ENCODE results near the gene TBX1. TPM values are rescaled to one million over a fixed set of nuclear protein-coding genes. Genes with fewer than 3 reads are reported as not detected.

TBX1 gene
- total and polyA plus RNA-seq, 10 of the 15 experiments (the other 5 are each of a cell fraction or from before 2014, with no cell fraction given), result not detected

DNA sequence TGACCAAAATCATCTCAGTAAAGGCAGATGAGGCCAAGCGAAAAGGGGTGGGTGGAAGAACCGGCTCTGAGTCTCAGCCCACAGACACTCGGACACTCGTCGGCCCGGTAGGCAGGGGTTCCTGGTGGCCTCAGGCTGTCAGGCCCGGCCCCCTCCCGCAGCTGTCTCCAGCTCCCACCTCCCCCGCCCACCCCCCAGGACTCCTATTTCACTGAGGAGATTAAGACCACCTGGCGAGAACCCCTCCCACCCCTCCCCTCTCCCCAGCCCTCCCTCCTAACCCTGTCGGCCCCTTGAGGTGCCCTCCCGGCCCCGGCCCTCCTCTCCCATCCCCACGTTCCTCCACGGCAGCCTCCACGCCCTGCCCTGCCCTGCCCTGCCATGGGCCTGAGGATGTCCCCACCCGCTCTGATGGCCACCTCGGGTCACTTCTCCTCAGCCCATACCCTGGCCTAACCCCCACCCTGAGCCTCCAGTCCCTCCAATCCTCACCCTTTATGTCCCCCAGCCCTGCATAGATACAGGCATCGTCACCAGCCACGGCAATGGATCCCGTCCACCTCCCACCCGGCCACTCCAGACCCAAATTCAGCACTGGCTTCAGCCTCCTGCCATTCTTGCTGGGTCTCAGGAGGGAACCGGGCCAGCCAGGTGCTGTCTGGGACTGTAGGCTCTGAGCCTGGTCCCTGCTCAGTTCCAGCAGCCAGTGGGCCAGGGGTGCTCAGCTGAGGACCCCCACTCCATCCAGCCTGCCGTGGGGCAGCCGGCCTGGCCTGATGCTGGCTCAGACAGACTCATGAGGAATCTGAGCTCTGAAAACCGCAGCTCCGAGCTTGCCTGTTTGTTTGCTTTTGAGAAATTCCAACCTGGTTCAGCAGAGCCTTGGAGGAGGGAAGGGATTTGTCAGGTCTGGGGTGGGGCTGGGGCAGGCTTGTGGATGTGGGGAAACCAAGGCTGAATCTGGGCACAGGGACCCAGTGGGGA, 9.8 kb upstream of the TBX1 start (continued):
- TF ChIP-seq, protein P1, sequence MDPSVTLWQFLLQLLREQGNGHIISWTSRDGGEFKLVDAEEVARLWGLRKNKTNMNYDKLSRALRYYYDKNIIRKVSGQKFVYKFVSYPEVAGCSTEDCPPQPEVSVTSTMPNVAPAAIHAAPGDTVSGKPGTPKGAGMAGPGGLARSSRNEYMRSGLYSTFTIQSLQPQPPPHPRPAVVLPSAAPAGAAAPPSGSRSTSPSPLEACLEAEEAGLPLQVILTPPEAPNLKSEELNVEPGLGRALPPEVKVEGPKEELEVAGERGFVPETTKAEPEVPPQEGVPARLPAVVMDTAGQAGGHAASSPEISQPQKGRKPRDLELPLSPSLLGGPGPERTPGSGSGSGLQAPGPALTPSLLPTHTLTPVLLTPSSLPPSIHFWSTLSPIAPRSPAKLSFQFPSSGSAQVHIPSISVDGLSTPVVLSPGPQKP (IDR thresholded peaks at IDR 0.05; ENCODE audit: low read depth, low read length), result no peak
- no peak for TF ChIP-seq STAT3 (IDR thresholded peaks at IDR 0.05; ENCODE audit: low read depth, low read length)
- TF ChIP-seq YBX1 (IDR thresholded peaks at IDR 0.05), result no peak
- TF ChIP-seq, protein P2, sequence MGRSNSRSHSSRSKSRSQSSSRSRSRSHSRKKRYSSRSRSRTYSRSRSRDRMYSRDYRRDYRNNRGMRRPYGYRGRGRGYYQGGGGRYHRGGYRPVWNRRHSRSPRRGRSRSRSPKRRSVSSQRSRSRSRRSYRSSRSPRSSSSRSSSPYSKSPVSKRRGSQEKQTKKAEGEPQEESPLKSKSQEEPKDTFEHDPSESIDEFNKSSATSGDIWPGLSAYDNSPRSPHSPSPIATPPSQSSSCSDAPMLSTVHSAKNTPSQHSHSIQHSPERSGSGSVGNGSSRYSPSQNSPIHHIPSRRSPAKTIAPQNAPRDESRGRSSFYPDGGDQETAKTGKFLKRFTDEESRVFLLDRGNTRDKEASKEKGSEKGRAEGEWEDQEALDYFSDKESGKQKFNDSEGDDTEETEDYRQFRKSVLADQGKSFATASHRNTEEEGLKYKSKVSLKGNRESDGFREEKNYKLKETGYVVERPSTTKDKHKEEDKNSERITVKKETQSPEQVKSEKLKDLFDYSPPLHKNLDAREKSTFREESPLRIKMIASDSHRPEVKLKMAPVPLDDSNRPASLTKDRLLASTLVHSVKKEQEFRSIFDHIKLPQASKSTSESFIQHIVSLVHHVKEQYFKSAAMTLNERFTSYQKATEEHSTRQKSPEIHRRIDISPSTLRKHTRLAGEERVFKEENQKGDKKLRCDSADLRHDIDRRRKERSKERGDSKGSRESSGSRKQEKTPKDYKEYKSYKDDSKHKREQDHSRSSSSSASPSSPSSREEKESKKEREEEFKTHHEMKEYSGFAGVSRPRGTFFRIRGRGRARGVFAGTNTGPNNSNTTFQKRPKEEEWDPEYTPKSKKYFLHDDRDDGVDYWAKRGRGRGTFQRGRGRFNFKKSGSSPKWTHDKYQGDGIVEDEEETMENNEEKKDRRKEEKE (IDR thresholded peaks at IDR 0.05), result no peak
- no peak for TF ChIP-seq FOS (IDR thresholded peaks at IDR 0.05; ENCODE audit: borderline replicate concordance, extremely low read depth, insufficient read length)
- TF ChIP-seq CHD2 (IDR thresholded peaks at IDR 0.05; ENCODE audit: borderline replicate concordance, low read depth, low read length), result no peak
- no peak for TF ChIP-seq NR2F1 (conservative IDR thresholded peaks at IDR 0.05)
